SK-N-SH (cell line): ENCODE data around the gene OPTC. TPM values are rescaled to one million over a fixed set of nuclear protein-coding genes. Genes with fewer than 3 reads are reported as not detected.

ENCODE experiments used
- CTCF ChIA-PET: fragments of 300-600, 350-600 bp; formaldehyde crosslinking; extraction: SDS; loops from one replicate; lab custom pipeline; 2021; lab: Yijun Ruan, JAX
- POLR2A ChIA-PET: fragments of 350-600 bp; sonication (Branson Sonifier 250); formaldehyde crosslinking; extraction: SDS; loops from one replicate; lab custom pipeline; 2020; ENCODE audit warnings: antibody characterized with exemption, inconsistent platforms; lab: Yijun Ruan, JAX
- DNase-seq: peaks from one replicate; pipeline ENCODE4 v3.0.0; 2012
- H2AFZ ChIP-seq: fragments of 200-600 bp; sonication (generic); 2 replicates; pipeline ENCODE4 v1.8.1; 2016; ENCODE audit warnings: antibody characterized with exemption, mild to moderate bottlenecking, low read depth
- H3F3A ChIP-seq: fragments of 200-600 bp; sonication (generic); replicated peaks from 2 replicates; pipeline ENCODE3; 2016; ENCODE audit warnings: antibody characterized with exemption, mild to moderate bottlenecking; ENCODE audit not compliant: insufficient read depth
- H3K27ac ChIP-seq, 2 experiments: fragments of 200-500 bp in 1 of 2; fragments of 200-600 bp in 1 of 2; sonication (Bioruptor generic) in 1 of 2; sonication (generic), shearing (Covaris generic) in 1 of 2; 2 replicates each; pipeline versions ENCODE4 v1.5.1 to v1.6.1; 2014 to 2016; ENCODE audit warnings: low read depth in 2 of 2, inconsistent platforms in 1 of 2, low read length in 1 of 2, mild to moderate bottlenecking in 1 of 2, mixed read lengths in 1 of 2
- H3K27me3 ChIP-seq: fragments of 200-600 bp; sonication (generic), shearing (Covaris generic); 2 replicates; pipeline ENCODE4 v1.6.1; 2016; ENCODE audit warnings: mixed run types; ENCODE audit not compliant: insufficient read depth
- H3K36me3 ChIP-seq, 2 experiments: fragments of 200-500 bp in 1 of 2; fragments of 200-600 bp in 1 of 2; sonication (Bioruptor generic) in 1 of 2; sonication (generic) in 1 of 2; replicated peaks in 1 of 2; 2 replicates each; pipeline versions ENCODE3 to v1.5.1; 2014 to 2016; ENCODE audit warnings: low read length in 1 of 2, mild to moderate bottlenecking in 1 of 2; ENCODE audit not compliant: insufficient read depth in 2 of 2, control insufficient read depth in 1 of 2
- H3K4me1 ChIP-seq, 2 experiments: fragments of 200-500 bp in 1 of 2; fragments of 200-600 bp in 1 of 2; sonication (Bioruptor generic) in 1 of 2; sonication (generic), shearing (Covaris generic) in 1 of 2; 2 replicates each; pipeline versions ENCODE4 v1.5.1 to v1.6.1; 2014 to 2016; ENCODE audit warnings: low read depth in 1 of 2, low read length in 1 of 2, mixed run types in 1 of 2; ENCODE audit not compliant: insufficient read depth in 2 of 2, control insufficient read depth in 1 of 2
- H3K4me2 ChIP-seq: fragments of 200-600 bp; sonication (generic), shearing (Covaris generic); 2 replicates; pipeline ENCODE4 v1.6.1; 2017; ENCODE audit warnings: mixed run types
- H3K4me3 ChIP-seq, 2 experiments: fragments of 200-500 bp in 1 of 2; fragments of 200-600 bp in 1 of 2; sonication (Bioruptor generic) in 1 of 2; sonication (generic), shearing (Covaris generic) in 1 of 2; 2 replicates each; pipeline versions ENCODE4 v1.5.1 to v1.8.1; 2014 to 2016; ENCODE audit warnings: low read depth in 2 of 2, inconsistent platforms in 1 of 2, low read length in 1 of 2, mild to moderate bottlenecking in 1 of 2, mixed read lengths in 1 of 2, moderate library complexity in 1 of 2
- H3K79me2 ChIP-seq: fragments of 200-600 bp; sonication (generic); 2 replicates; pipeline ENCODE4 v1.8.1; 2017; ENCODE audit warnings: mild to moderate bottlenecking; ENCODE audit not compliant: insufficient read depth
- H3K9ac ChIP-seq: fragments of 200-600 bp; sonication (generic); 2 replicates; pipeline ENCODE4 v1.6.1; 2017; ENCODE audit warnings: mixed run types
- H3K9me2 ChIP-seq: fragments of 200-600 bp; sonication (generic); 2 replicates; pipeline ENCODE4 v1.6.1; 2017; ENCODE audit warnings: mixed run types
- H3K9me3 ChIP-seq: fragments of 200-600 bp; sonication (generic); 2 replicates; pipeline ENCODE4 v1.6.1; 2017; ENCODE audit warnings: mixed run types, mild to moderate bottlenecking, moderate library complexity
- H4K20me1 ChIP-seq: fragments of 200-600 bp; sonication (generic); 2 replicates; pipeline ENCODE4 v1.6.1; 2017; ENCODE audit warnings: mild to moderate bottlenecking, mixed run types; ENCODE audit not compliant: insufficient read depth
- ELF1 ChIP-seq: IDR thresholded peaks from 2 replicates; pipeline ENCODE4 v1.4.0; 2012
- EP300 ChIP-seq, 2 experiments: IDR thresholded peaks; 2 replicates each; pipeline versions ENCODE4 v1.4.0 to v1.6.1; 2012; ENCODE audit warnings: borderline replicate concordance in 1 of 2, low read depth in 1 of 2, low read length in 1 of 2
- EZH2phosphoT487 ChIP-seq: fragments of 200-600 bp; sonication (generic); IDR thresholded peaks from 2 replicates; pipeline ENCODE4 v1.6.1; 2017; ENCODE audit warnings: low read depth, mixed run types, mild to moderate bottlenecking, antibody characterized with exemption, moderate library complexity, borderline replicate concordance
- FOXJ3 ChIP-seq: sonication (generic); formaldehyde crosslinking; IDR thresholded peaks from 2 replicates; pipeline ENCODE4 v1.5.1; 2020; ENCODE audit warnings: mild to moderate bottlenecking, missing genetic modification reagents
- FOXM1 ChIP-seq: IDR thresholded peaks from 2 replicates; pipeline ENCODE4 v1.4.0; 2012; ENCODE audit warnings: low read depth, mild to moderate bottlenecking
- IRF3 ChIP-seq: fragments of 150-350 bp; IDR thresholded peaks from 2 replicates; pipeline ENCODE4 v1.6.1; 2016; ENCODE audit warnings: mild to moderate bottlenecking, low read depth, low read length
- NFIC ChIP-seq: IDR thresholded peaks from 2 replicates; pipeline ENCODE4 v1.4.0; 2012; ENCODE audit warnings: borderline replicate concordance
- RAD21 ChIP-seq: IDR thresholded peaks from 2 replicates; pipeline ENCODE4 v1.6.1; 2012; ENCODE audit warnings: mild to moderate bottlenecking, low read length
- REST ChIP-seq: IDR thresholded peaks from 2 replicates; pipeline ENCODE4 v1.6.1; 2012; ENCODE audit warnings: mild to moderate bottlenecking, low read depth, low read length, moderate library complexity
- RFX5 ChIP-seq: IDR thresholded peaks from 2 replicates; pipeline ENCODE4 v1.6.1; 2012; ENCODE audit warnings: mild to moderate bottlenecking, improper control_type of control experiment, low read length
- RXRA ChIP-seq: IDR thresholded peaks from 2 replicates; pipeline ENCODE4 v1.4.0; 2012; ENCODE audit warnings: low read depth, mild to moderate bottlenecking, borderline replicate concordance
- SIN3A ChIP-seq: IDR thresholded peaks from 2 replicates; pipeline ENCODE4 v1.6.1; 2012; ENCODE audit warnings: low read depth, mild to moderate bottlenecking, low read length, moderate library complexity, borderline replicate concordance
- SMC3 ChIP-seq: IDR thresholded peaks from 2 replicates; pipeline ENCODE4 v1.6.1; 2012; ENCODE audit warnings: low read depth, low read length, improper control_type of control experiment
- TCF12 ChIP-seq: IDR thresholded peaks from 2 replicates; pipeline ENCODE4 v1.4.0; 2012
- TEAD4 ChIP-seq: IDR thresholded peaks from 2 replicates; pipeline ENCODE4 v1.4.0; 2012; ENCODE audit warnings: mild to moderate bottlenecking, borderline replicate concordance; ENCODE audit not compliant: insufficient read depth
- USF1 ChIP-seq: IDR thresholded peaks from 2 replicates; pipeline ENCODE4 v1.4.0; 2012; ENCODE audit warnings: low read depth, borderline replicate concordance
- USF2 ChIP-seq: fragments of 150-350 bp; IDR thresholded peaks from 2 replicates; pipeline ENCODE4 v1.6.1; 2017; ENCODE audit warnings: antibody characterized with exemption, low read length, low read depth, borderline replicate concordance
- YY1 ChIP-seq: IDR thresholded peaks from 2 replicates; pipeline ENCODE4 v1.4.0; 2012; ENCODE audit warnings: low read depth, mild to moderate bottlenecking
- ZBTB33 ChIP-seq: IDR thresholded peaks from 2 replicates; pipeline ENCODE4 v1.4.0; 2012; ENCODE audit warnings: low read depth, borderline replicate concordance
- WGBS: methylation state at CpG from one replicate; pipeline ENCODE4 v1.1.6; 2017; ENCODE audit warnings: low lambda C conversion rate; 5-methylcytosine and 5-hydroxymethylcytosine counted together
- polyA plus RNA-seq, 3 experiments: library from polyadenylated mRNA; depleted of rRNA; stranded (reverse); fragments of >200 nt; gene quantifications; 2 replicates each; pipeline ENCODE4 v1.2.3, GENCODE V29; 2012

OPTC gene
- polyA plus RNA-seq, 1 of the 3 experiments (the other 2 are of a cell fraction), result not detected

GRCh38 chr1:203471841-203472240, 22.1 kb upstream of the OPTC start:
- H2AFZ ChIP-seq, result no peak overlapping the region
- H3K27ac ChIP-seq, result no peak overlapping the region
- TF ChIP-seq RAD21 (no peak), SMC3 (no peak), EP300 (IDR thresholded peaks at IDR 0.05; ENCODE audit: borderline replicate concordance in 1 of 2, low read depth in 1 of 2, low read length in 1 of 2) (no peak), TEAD4 (no peak), RFX5 (no peak), EZH2phosphoT487 (no peak), FOXJ3 (CRISPR knock-in tag) (no peak), TCF12 (no peak), RXRA (no peak), IRF3 (no peak), NFIC (no peak), USF1 (no peak), ZBTB33 (no peak), REST (no peak), ELF1 (no peak), USF2 (no peak), YY1 (no peak), FOXM1 (no peak), SIN3A (no peak)
- TF ChIP-seq, all 33 proteins: peak for 0
- no peaks in the 10 kb centered on the region for H3K36me3 ChIP-seq
- 59% methylated on average over 4 of the region's 6 CpGs for WGBS
- H3K27me3 ChIP-seq, result no peaks in the 10 kb centered on the region
- no peaks in the 10 kb centered on the region for H3K9me3 ChIP-seq
- ChIA-PET POLR2A (no interaction called here), CTCF (interaction anchor here (0.7 to 1.5 kb wide), 6 partner anchors 9 to 135 kb away, joined by 3 to 6 read pairs (median 4); partner anchors contain the start of gene OPTC)
- H3K9ac ChIP-seq, result no peak overlapping the region
- no peaks in the 10 kb centered on the region for H3F3A ChIP-seq
- H3K9me2 ChIP-seq, result no peaks in the 10 kb centered on the region
- peaks cover 0 to 6% of the 10 kb centered on the region in 2 experiments; a peak in 1 of 4 replicates for H3K4me1 ChIP-seq
- H3K4me2 ChIP-seq, result no peak overlapping the region
- H4K20me1 ChIP-seq, result no peaks in the 10 kb centered on the region
- H3K79me2 ChIP-seq, result no peaks in the 10 kb centered on the region
- H3K4me3 ChIP-seq, result no peak overlapping the region
- no peak for DNase-seq
